ENCODE measurements around the gene PANK4.
"Not testable (repeated sequence)": the region's sequence is repeated elsewhere in the genome, so short reads cannot be mapped to it uniquely, and the experiment has no call there.

PANK4 gene

DNA sequence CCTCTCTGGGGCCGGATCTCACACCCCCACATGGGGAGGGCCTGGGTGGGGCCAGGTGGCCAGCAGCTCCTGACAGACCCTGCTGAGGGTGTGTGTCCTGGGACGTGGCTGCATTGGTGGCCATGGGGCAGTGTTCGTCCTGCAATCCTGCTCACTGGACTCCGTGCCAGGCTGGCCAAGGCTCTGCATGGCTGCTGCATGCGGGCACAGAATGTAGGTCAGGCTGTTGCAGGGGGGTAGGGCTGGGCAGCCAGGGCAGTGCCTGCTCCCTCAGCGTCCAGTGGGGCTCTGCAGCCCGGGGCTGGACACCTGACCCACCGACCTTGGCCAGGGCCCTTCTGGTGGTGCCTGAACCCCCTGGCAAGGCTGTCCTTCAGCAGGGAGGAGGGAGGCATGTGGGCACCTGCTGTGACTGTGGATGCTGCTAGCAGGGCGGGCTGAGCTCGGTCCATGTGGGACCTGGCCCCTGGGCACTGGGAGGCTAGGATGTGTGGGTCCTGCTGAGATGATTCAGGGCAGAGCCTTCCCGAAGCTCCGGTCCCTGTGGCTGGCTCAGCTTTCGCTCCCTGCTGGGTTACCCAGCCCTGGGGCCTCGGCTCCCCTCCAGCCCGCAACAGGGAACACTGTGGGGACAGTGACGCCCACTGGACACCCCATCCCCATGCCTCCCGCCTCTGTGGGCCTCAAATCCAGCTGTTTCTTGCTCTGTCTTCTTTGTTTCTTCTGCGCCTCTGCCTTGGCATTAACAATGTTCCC lies 65.2 kb downstream of the PANK4 start:
- DNase-seq (ENCODE audit: low read depth in 2 of 2) = no peak

- no peak for DNase-seq (ENCODE audit: low read depth in 2 of 2)
Observed at GRCh38 chr1:2460203-2460602, 66.2 kb downstream of the PANK4 start.

GRCh38 chr1:2459757-2460156 lies 66.6 kb downstream of the PANK4 start:
- no peak for DNase-seq (ENCODE audit: low read depth in 2 of 2)

- not testable (repeated sequence) for DNase-seq (ENCODE audit: low read depth in 2 of 2)
Observed at GRCh38 chr1:2459102-2459753, 67.2 kb downstream of the PANK4 start.

GRCh38 chr1:2458687-2459086 lies 67.7 kb downstream of the PANK4 start:
- no peak for DNase-seq (ENCODE audit: low read depth in 2 of 2)

Measured in stimulated activated CD8-positive, alpha-beta memory T cell treated with anti-CD3 and anti-CD28 coated beads, Interleukin-15, amount 100 ng/mL, for 4 hours (primary cell).